GM18499 (cell line): ENCODE results near the gene GNG13.
"Not testable (repeated sequence)": the region's sequence is repeated elsewhere in the genome, so short reads cannot be mapped to it uniquely, and the experiment has no call there.

Experiments
- ATAC-seq: cut with Tn5 transposase; IDR thresholded peaks from one replicate; pipeline ENCODE4 v1.9.1; 2021; ENCODE audit warnings: moderate number of reproducible peaks; ENCODE audit not compliant: insufficient read depth, unreplicated experiment

GNG13 gene

GRCh38 chr16:799948-800833, at the start of gene GNG13:
Gene GNG13, minus strand, starts transcription at chr16:800734. Its CDS starts 1,657 bp downstream, at chr16:799077.
- no peak for ATAC-seq

GRCh38 chr16:848510-849253, 48.1 kb upstream of the GNG13 start:
- ATAC-seq, result no peak

GRCh38 chr16:847681-848445, 47.3 kb upstream of the GNG13 start:
- ATAC-seq, result no peak

GRCh38 chr16:847151-847550, 46.6 kb upstream of the GNG13 start:
- ATAC-seq, result no peak

GRCh38 chr16:845351-845745, 44.8 kb upstream of the GNG13 start:
- ATAC-seq, result no peak

GRCh38 chr16:844638-845350, 44.3 kb upstream of the GNG13 start:
- no peak for ATAC-seq

GRCh38 chr16:843771-844170, 43.2 kb upstream of the GNG13 start:
- ATAC-seq, result no peak

- ATAC-seq, result no peak
Observed at GRCh38 chr16:842711-843560, 42.4 kb upstream of the GNG13 start.

GRCh38 chr16:842061-842476, 41.5 kb upstream of the GNG13 start:
- ATAC-seq, result no peak

GRCh38 chr16:841455-842060, 41.0 kb upstream of the GNG13 start:
- no peak for ATAC-seq

GRCh38 chr16:840561-841454, 40.3 kb upstream of the GNG13 start:
- ATAC-seq, result no peak

- ATAC-seq, result no peak
Observed at GRCh38 chr16:839643-840408, 39.3 kb upstream of the GNG13 start.

GRCh38 chr16:838741-839140, 38.2 kb upstream of the GNG13 start:
- no peak for ATAC-seq

GRCh38 chr16:836822-837221, 36.3 kb upstream of the GNG13 start:
- ATAC-seq, result not testable (repeated sequence)

- no peak for ATAC-seq
Observed at GRCh38 chr16:836221-836620, 35.7 kb upstream of the GNG13 start.

- ATAC-seq, result no peak
Observed at GRCh38 chr16:835373-835772, 34.8 kb upstream of the GNG13 start.

- ATAC-seq, result no peak
Observed at GRCh38 chr16:833411-833810, 32.9 kb upstream of the GNG13 start.
